Natural killer cell (primary cell): ENCODE results near the gene TNIK. TPM values are rescaled to one million over a fixed set of nuclear protein-coding genes. Genes with fewer than 3 reads are reported as not detected.

Source experiments
- ATAC-seq, 3 donors: fragments of 150-1000 bp in 2 of 3; fragments of 200-7000 bp in 1 of 3; cut with Tn5 transposase; 1 replicate in 1 of 3; 2 replicates in 2 of 3; pipeline ENCODE4 v1.10.0; 2021; ENCODE audit warnings: mild to moderate bottlenecking in 2 of 3, moderate library complexity in 2 of 3
- DNase-seq, 2 donors: peaks; one replicate each; pipeline versions ENCODE4 v3.0.0 to v3.0.0-alpha.2; 2013 to 2021; ENCODE audit warnings: mixed read lengths in 1 of 2
- H3K27ac ChIP-seq: one replicate; pipeline ENCODE4 v1.5.1; 2013; ENCODE audit warnings: mild to moderate bottlenecking, low read length
- H3K27me3 ChIP-seq: one replicate; pipeline ENCODE4 v1.6.1; 2013; ENCODE audit warnings: low read length; ENCODE audit not compliant: control insufficient read depth, insufficient read depth
- H3K36me3 ChIP-seq: one replicate; pipeline ENCODE4 v1.6.1; 2013; ENCODE audit warnings: low read length; ENCODE audit not compliant: control insufficient read depth, insufficient read depth
- H3K4me1 ChIP-seq: one replicate; pipeline ENCODE4 v1.6.1; 2013; ENCODE audit warnings: low read length; ENCODE audit not compliant: control insufficient read depth, insufficient read depth
- H3K4me3 ChIP-seq: one replicate; pipeline ENCODE4 v1.5.1; 2013; ENCODE audit warnings: low read length
- H3K9me3 ChIP-seq: one replicate; pipeline ENCODE4 v1.6.1; 2013; ENCODE audit warnings: low read length; ENCODE audit not compliant: control insufficient read depth, insufficient read depth
- H3K27ac Mint-ChIP-seq, 2 donors: one replicate each; pipeline ENCODE4 v1.8.0; 2022; ENCODE audit warnings: mild to moderate bottlenecking in 2 of 2, mixed read lengths in 2 of 2, moderate library complexity in 1 of 2
- H3K27me3 Mint-ChIP-seq, 2 donors: one replicate each; pipeline ENCODE4 v1.8.0; 2022; ENCODE audit warnings: low read depth in 2 of 2, mixed read lengths in 2 of 2
- H3K36me3 Mint-ChIP-seq: one replicate; pipeline ENCODE4 v1.8.0; 2022; ENCODE audit warnings: mixed read lengths
- H3K4me1 Mint-ChIP-seq, 2 donors: one replicate each; pipeline ENCODE4 v1.8.0; 2022; ENCODE audit warnings: mixed read lengths in 2 of 2
- H3K4me3 Mint-ChIP-seq: one replicate; pipeline ENCODE4 v1.8.0; 2022; ENCODE audit warnings: mild to moderate bottlenecking, moderate library complexity, mixed read lengths
- H3K9me3 Mint-ChIP-seq, 2 donors: one replicate each; pipeline ENCODE4 v1.8.0; 2022; ENCODE audit warnings: mixed read lengths in 2 of 2
- CTCF ChIP-seq: fragments of 200-600 bp; IDR thresholded peaks from one replicate; pipeline ENCODE4 v1.8.0; 2022; ENCODE audit warnings: antibody characterized with exemption
- WGBS: methylation state at CpG from one replicate; pipeline ENCODE4 v1.1.7; 2013; ENCODE audit warnings: missing lambda C conversion rate; ENCODE audit not compliant: insufficient coverage; 5-methylcytosine and 5-hydroxymethylcytosine counted together
- intact Hi-C: fragments of 100-400 bp; cut with micrococcal nuclease; formaldehyde crosslinking; loops from one replicate; pipeline ENCODE4 v1.14.2; 2022
- total RNA-seq, 4 donors: library from RNA; stranded (reverse); fragments of 120-200 nt in 1 of 4; gene quantifications; one replicate each; pipeline versions ENCODE4 v1.2.3 to v1.2.4, GENCODE V29; 2013 to 2022

Gene TNIK
- total RNA-seq, 3 donors from 2014 or later (not counting 1 experiment from before 2014, with no cell fraction given), result 93.7 to 122 (median 119) TPM

GRCh38 chr3:171456765-171457606 is 3.2 kb downstream of the TNIK start:
- no peaks in the 10 kb centered on the region for H3K9me3 ChIP-seq
- H3K4me3 ChIP-seq, result peak overlapping the region; percentile 93
- DNase-seq, result peak in 1 of 2 donors; percentile 19
- intact Hi-C loops, result loop anchor here (5.0 to 10.0 kb wide), 3 partner anchors 272 to 550 kb away; partner anchors contain the start of genes EIF5A2 and PLD1
- H3K27me3 Mint-ChIP-seq, result no peaks in the 10 kb centered on the region
- peak overlapping the region; percentile 93 for H3K4me3 Mint-ChIP-seq
- peak overlapping the region in 1 of 2 donors; percentile 97 for H3K27ac Mint-ChIP-seq
- no peaks in the 10 kb centered on the region for H3K27me3 ChIP-seq
- H3K36me3 ChIP-seq, result no peaks in the 10 kb centered on the region
- H3K4me1 Mint-ChIP-seq, result peaks cover 15 to 65% of the 10 kb centered on the region in 2 donors
- no peaks in the 10 kb centered on the region for H3K36me3 Mint-ChIP-seq
- no peak for ATAC-seq
- no peaks in the 10 kb centered on the region for H3K9me3 Mint-ChIP-seq
- peaks cover 40% of the 10 kb centered on the region for H3K4me1 ChIP-seq
- no peak for TF ChIP-seq CTCF
- WGBS, result 42% methylated on average over 6 of the region's 6 CpGs
- H3K27ac ChIP-seq, result peak overlapping the region; percentile 62

- WGBS, result 59% methylated on average over 4 of the region's 5 CpGs
- no peaks in the 10 kb centered on the region for H3K27me3 Mint-ChIP-seq
- H3K4me3 ChIP-seq, result no peak overlapping the region
- ATAC-seq, result no peak
- H3K27me3 ChIP-seq, result no peaks in the 10 kb centered on the region
- intact Hi-C loops, result loop anchor here (5.0 to 10.0 kb wide), 3 partner anchors 271 to 549 kb away; partner anchors contain the start of genes EIF5A2 and PLD1
- no peaks in the 10 kb centered on the region for H3K9me3 ChIP-seq
- peaks cover 5 to 55% of the 10 kb centered on the region in 2 donors for H3K4me1 Mint-ChIP-seq
- TF ChIP-seq CTCF, result no peak
- peak overlapping the region; percentile 93 for H3K4me3 Mint-ChIP-seq
- peaks cover 35% of the 10 kb centered on the region for H3K4me1 ChIP-seq
- no peaks in the 10 kb centered on the region for H3K9me3 Mint-ChIP-seq
- no peaks in the 10 kb centered on the region for H3K36me3 Mint-ChIP-seq
- peak overlapping the region in 1 of 2 donors; percentile 97 for H3K27ac Mint-ChIP-seq
- no peak for DNase-seq
- no peak overlapping the region for H3K27ac ChIP-seq
- no peaks in the 10 kb centered on the region for H3K36me3 ChIP-seq
Measured at GRCh38 chr3:171455603-171456550, 4.3 kb downstream of the TNIK start.

- H3K4me1 Mint-ChIP-seq, result peaks cover under 1 to 44% of the 10 kb centered on the region in 2 donors
- no peak overlapping the region for H3K27ac ChIP-seq
- no peaks in the 10 kb centered on the region for H3K27me3 ChIP-seq
- H3K4me3 ChIP-seq, result no peak overlapping the region
- intact Hi-C loops, result loop anchor here (10.0 kb wide), 1 partner anchor 269 kb away; no protein-coding TSS in a partner anchor
- no peak for DNase-seq
- H3K36me3 ChIP-seq, result no peaks in the 10 kb centered on the region
- no peak overlapping the region for H3K4me3 Mint-ChIP-seq
- 90% methylated on average over 8 of the region's 8 CpGs for WGBS
- no peaks in the 10 kb centered on the region for H3K9me3 Mint-ChIP-seq
- H3K27me3 Mint-ChIP-seq, result no peaks in the 10 kb centered on the region
- no peak for ATAC-seq
- no peak overlapping the region for H3K27ac Mint-ChIP-seq
- H3K4me1 ChIP-seq, result peaks cover 27% of the 10 kb centered on the region
- no peaks in the 10 kb centered on the region for H3K36me3 Mint-ChIP-seq
- no peaks in the 10 kb centered on the region for H3K9me3 ChIP-seq
- no peak for TF ChIP-seq CTCF
Measured at GRCh38 chr3:171454041-171454440, 6.2 kb downstream of the TNIK start.
